Endothelial cell of umbilical vein (primary cell): Measurements from ENCODE around the gene NRARP. TPM values are rescaled to one million over a fixed set of nuclear protein-coding genes. Genes with fewer than 3 reads are reported as not detected.

ENCODE experiments used
- BruUV-seq: library from RNA; stranded (reverse); fragments of 400-500 nt; replicated peaks from 2 replicates; lab custom pipeline; 2021; lab: Mats Ljungman, UMichigan
- CTCF ChIA-PET: fragments of 300-600, 350-600 bp; sonication (Branson Sonifier 250); formaldehyde crosslinking; loops from one replicate; lab custom pipeline; 2021; ENCODE audit warnings: antibody characterized with exemption, inconsistent platforms; lab: Charles Lee
- POLR2A ChIA-PET: fragments of 300-600, 350-600 bp; sonication (Branson Sonifier 250); formaldehyde crosslinking; loops from one replicate; lab custom pipeline; 2021; ENCODE audit warnings: antibody characterized with exemption, inconsistent platforms; lab: Charles Lee
- DNase-seq: peaks from one replicate; pipeline ENCODE4 v3.0.0-alpha.2; 2011; ENCODE audit warnings: low read depth, low spot score
- FAIRE-seq: peaks from 2 replicates; lab custom pipeline; 2011; peaks lifted over from hg19 to GRCh38; lab: Jason Lieb, UNC
- H2AFZ ChIP-seq: 2 replicates; pipeline ENCODE4 v1.6.0; 2012; ENCODE audit warnings: low read depth, low read length, control low read depth, inconsistent platforms
- H3K27ac ChIP-seq: 2 replicates; pipeline ENCODE4 v1.5.1; 2011; ENCODE audit warnings: low read depth, mild to moderate bottlenecking, control low read depth, low read length, moderate library complexity; ENCODE audit not compliant: insufficient read depth
- H3K27me3 ChIP-seq, 2 experiments: 2 replicates each; pipeline versions ENCODE4 v1.6.0 to v1.6.1; 2011; ENCODE audit warnings: low read length in 2 of 2, mixed read lengths in 1 of 2; ENCODE audit not compliant: control insufficient read depth in 2 of 2, insufficient read depth in 2 of 2
- H3K36me3 ChIP-seq, 2 experiments: 2 replicates in 1 of 2; 3 replicates in 1 of 2; pipeline ENCODE4 v1.5.1; 2011; ENCODE audit warnings: low read length in 2 of 2, mild to moderate bottlenecking in 1 of 2, moderate library complexity in 1 of 2; ENCODE audit not compliant: control insufficient read depth in 2 of 2, insufficient read depth in 2 of 2; ENCODE audit errors: extremely low read depth in 1 of 2
- H3K4me1 ChIP-seq: 3 replicates; pipeline ENCODE4 v1.5.1; 2011; ENCODE audit warnings: mild to moderate bottlenecking, low read length; ENCODE audit not compliant: control insufficient read depth, insufficient read depth; ENCODE audit errors: extremely low read depth
- H3K4me2 ChIP-seq: 2 replicates; pipeline ENCODE4 v1.6.1; 2011; ENCODE audit warnings: low read length, control low read depth, mixed read lengths; ENCODE audit not compliant: insufficient read depth
- H3K4me3 ChIP-seq, 3 experiments: fragments of 200-600 bp in 1 of 3; sonication (generic), shearing (Covaris generic) in 1 of 3; replicated peaks in 1 of 3; 2 replicates each; pipeline ENCODE4 v1.5.1; 2011 to 2016; ENCODE audit warnings: control low read depth in 3 of 3, low read length in 3 of 3, mild to moderate bottlenecking in 2 of 3, inconsistent platforms in 1 of 3, low read depth in 1 of 3, moderate library complexity in 1 of 3; ENCODE audit not compliant: insufficient read depth in 1 of 3
- H3K79me2 ChIP-seq: 2 replicates; pipeline ENCODE4 v1.6.0; 2012; ENCODE audit warnings: low read length, inconsistent platforms; ENCODE audit not compliant: control insufficient read depth, insufficient read depth
- H3K9ac ChIP-seq: replicated peaks from 2 replicates; pipeline ENCODE3; 2011; ENCODE audit warnings: low read length, control low read depth; ENCODE audit not compliant: insufficient read depth; ENCODE audit errors: extremely low read depth
- H3K9me1 ChIP-seq: replicated peaks from 3 replicates; pipeline ENCODE4 v1.6.0; 2011; ENCODE audit warnings: mild to moderate bottlenecking, low read length; ENCODE audit not compliant: control insufficient read depth, insufficient read depth; ENCODE audit errors: extremely low read depth
- H3K9me3 ChIP-seq: replicated peaks from 2 replicates; pipeline ENCODE4 v1.5.1; 2012; ENCODE audit warnings: low read length, inconsistent platforms; ENCODE audit not compliant: control insufficient read depth, insufficient read depth
- H4K20me1 ChIP-seq: replicated peaks from 2 replicates; pipeline ENCODE3; 2011; ENCODE audit warnings: mild to moderate bottlenecking, low read length; ENCODE audit not compliant: control insufficient read depth, insufficient read depth; ENCODE audit errors: extremely low read depth
- EZH2 ChIP-seq: IDR thresholded peaks from 2 replicates; pipeline ENCODE4 v1.6.1; 2012; ENCODE audit warnings: borderline replicate concordance, low read depth, mild to moderate bottlenecking, moderate library complexity, low read length, inconsistent platforms; ENCODE audit not compliant: severe bottlenecking
- FOS ChIP-seq: IDR thresholded peaks from 2 replicates; pipeline ENCODE4 v1.6.1; 2011; ENCODE audit warnings: mild to moderate bottlenecking, low read length, moderate library complexity, borderline replicate concordance; ENCODE audit not compliant: insufficient read depth
- GATA2 ChIP-seq: IDR thresholded peaks from 2 replicates; pipeline ENCODE4 v1.7.0; 2011; ENCODE audit warnings: low read depth, mild to moderate bottlenecking, moderate library complexity, mixed read lengths, low read length; ENCODE audit not compliant: insufficient read length, insufficient read depth
- JUN ChIP-seq: IDR thresholded peaks from 2 replicates; pipeline ENCODE4 v1.6.1; 2011; ENCODE audit warnings: borderline replicate concordance, low read depth; ENCODE audit not compliant: insufficient read length, insufficient read depth
- MYC ChIP-seq: IDR thresholded peaks from one replicate; pipeline ENCODE4 v1.6.1; 2011; ENCODE audit warnings: mild to moderate bottlenecking, low read depth, low read length
- POLR2A ChIP-seq: IDR thresholded peaks from 2 replicates; pipeline ENCODE4 v1.6.1; 2012; ENCODE audit warnings: low read depth, mild to moderate bottlenecking, control low read depth, low read length
- POLR2AphosphoS5 ChIP-seq: IDR thresholded peaks from 2 replicates; pipeline ENCODE4 v1.6.1; 2012; ENCODE audit warnings: low read depth, mild to moderate bottlenecking, control low read depth, low read length, moderate library complexity; ENCODE audit not compliant: insufficient read depth
- dilution Hi-C: fragments of 300-500 bp; cut with MboI; formaldehyde crosslinking; loops from one replicate; pipeline ENCODE4 v1.15.0; 2019; ENCODE audit warnings: low sequenced_read_pairs; ENCODE audit not compliant: extremely low pct_ligation_motif_present
- intact Hi-C: fragments of 100-400 bp; cut with micrococcal nuclease; formaldehyde crosslinking; loops from one replicate; pipeline ENCODE4 v1.10.0; 2022
- polyA plus RNA-seq, 4 experiments: library from polyadenylated mRNA; depleted of rRNA in 3 of 4; stranded (reverse) in 3 of 4; unstranded in 1 of 4; fragments of >200 nt; gene quantifications; 2 replicates each; pipeline versions ENCODE4 v1.2.1 to v1.2.3, GENCODE V29; 2011 to 2012; ENCODE audit warnings: missing spikeins in 1 of 4
- total RNA-seq: library from RNA; stranded (reverse); gene quantifications from 2 replicates; pipeline ENCODE4 v1.2.3, GENCODE V29; 2021
- TF ChIP-seq, protein P1 (sequence below): IDR thresholded peaks from 2 replicates; pipeline ENCODE4 v1.6.1; 2011; ENCODE audit not compliant: insufficient read depth, insufficient read length
- TF ChIP-seq, protein P2 (sequence below), 2 donors: IDR thresholded peaks; 1 replicate in 1 of 2; 2 replicates in 1 of 2; pipeline ENCODE4 v1.5.1; 2011; ENCODE audit warnings: low read length in 2 of 2, mild to moderate bottlenecking in 2 of 2, moderate library complexity in 2 of 2, control low read depth in 1 of 2, inconsistent platforms in 1 of 2, low read depth in 1 of 2; ENCODE audit not compliant: insufficient read depth in 1 of 2; ENCODE audit errors: extremely low read depth in 1 of 2

Gene NRARP
- total and polyA plus RNA-seq, 2 donors (not counting 3 experiments of a cell fraction or from before 2014, with no cell fraction given), result 50.0 to 72.9 TPM

GRCh38 chr9:137333016-137333671 is 31.1 kb upstream of the NRARP start:
- POLR2A ChIA-PET, result no interaction called here
- H2AFZ ChIP-seq, result no peak overlapping the region
- BruUV-seq, result no TSS peak
- intact Hi-C loops, result loop anchor here (10.0 kb wide), 1 partner anchor 722 kb away; no protein-coding TSS in a partner anchor
- dilution Hi-C loops, result no loop called here
- H3K9ac ChIP-seq, result no peak overlapping the region
- CTCF ChIA-PET, result no interaction called here
- no peaks in the 10 kb centered on the region for H3K36me3 ChIP-seq
- no peaks in the 10 kb centered on the region for H3K9me3 ChIP-seq
- no peaks in the 10 kb centered on the region for H4K20me1 ChIP-seq
- no peak overlapping the region for H3K4me2 ChIP-seq
- H3K79me2 ChIP-seq, result no peaks in the 10 kb centered on the region
- no peak for TF ChIP-seq POLR2AphosphoS5
- TF ChIP-seq, protein P1, sequence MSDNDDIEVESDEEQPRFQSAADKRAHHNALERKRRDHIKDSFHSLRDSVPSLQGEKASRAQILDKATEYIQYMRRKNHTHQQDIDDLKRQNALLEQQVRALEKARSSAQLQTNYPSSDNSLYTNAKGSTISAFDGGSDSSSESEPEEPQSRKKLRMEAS, result no peak
- H3K4me1 ChIP-seq, result peaks cover 4% of the 10 kb centered on the region
- FAIRE-seq (no peak), DNase-seq (no peak)
- H3K27me3 ChIP-seq, result peaks cover 0 to 2% of the 10 kb centered on the region in 2 experiments
- no peak overlapping the region for H3K4me3 ChIP-seq
- H3K27ac ChIP-seq, result no peak overlapping the region
- no peaks in the 10 kb centered on the region for H3K9me1 ChIP-seq

DNA sequence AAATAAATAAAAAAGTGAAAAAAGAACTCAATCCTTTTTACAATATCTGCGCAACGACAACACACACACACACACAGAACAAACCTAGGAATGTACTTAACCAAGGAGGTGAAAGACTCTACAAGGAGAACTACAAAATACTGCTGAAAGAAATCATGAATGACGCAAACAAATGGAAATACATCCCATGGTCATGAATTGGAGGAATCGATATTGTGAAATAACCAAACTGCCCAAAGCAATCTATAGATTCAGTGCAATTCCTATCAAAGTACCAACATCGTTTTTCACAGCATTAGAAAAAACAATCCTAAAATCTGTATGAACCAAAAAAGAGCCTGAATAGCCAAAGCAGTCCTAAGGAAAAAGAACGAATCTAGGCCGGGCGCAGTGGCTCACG is 29.9 kb upstream of the NRARP start:
- H4K20me1 ChIP-seq, result no peaks in the 10 kb centered on the region

More for the DNA sequence above, 29.9 kb upstream of the NRARP start:
- no peaks in the 10 kb centered on the region for H3K9me3 ChIP-seq
- no peak overlapping the region for H3K27ac ChIP-seq
- H3K79me2 ChIP-seq, result no peaks in the 10 kb centered on the region
- H3K4me1 ChIP-seq, result no peaks in the 10 kb centered on the region
- H3K27me3 ChIP-seq, result peaks cover 2 to 4% of the 10 kb centered on the region in 2 experiments
- no peak for DNase-seq
- H3K36me3 ChIP-seq, result no peaks in the 10 kb centered on the region
- no peak overlapping the region for H3K9ac ChIP-seq
- no peaks in the 10 kb centered on the region for H3K9me1 ChIP-seq
- H3K4me3 ChIP-seq, result no peak overlapping the region
- no TSS peak for BruUV-seq
- H2AFZ ChIP-seq, result no peak overlapping the region
- dilution Hi-C loops, result no loop called here
- no peak for TF ChIP-seq JUN
- TF ChIP-seq, protein P2, sequence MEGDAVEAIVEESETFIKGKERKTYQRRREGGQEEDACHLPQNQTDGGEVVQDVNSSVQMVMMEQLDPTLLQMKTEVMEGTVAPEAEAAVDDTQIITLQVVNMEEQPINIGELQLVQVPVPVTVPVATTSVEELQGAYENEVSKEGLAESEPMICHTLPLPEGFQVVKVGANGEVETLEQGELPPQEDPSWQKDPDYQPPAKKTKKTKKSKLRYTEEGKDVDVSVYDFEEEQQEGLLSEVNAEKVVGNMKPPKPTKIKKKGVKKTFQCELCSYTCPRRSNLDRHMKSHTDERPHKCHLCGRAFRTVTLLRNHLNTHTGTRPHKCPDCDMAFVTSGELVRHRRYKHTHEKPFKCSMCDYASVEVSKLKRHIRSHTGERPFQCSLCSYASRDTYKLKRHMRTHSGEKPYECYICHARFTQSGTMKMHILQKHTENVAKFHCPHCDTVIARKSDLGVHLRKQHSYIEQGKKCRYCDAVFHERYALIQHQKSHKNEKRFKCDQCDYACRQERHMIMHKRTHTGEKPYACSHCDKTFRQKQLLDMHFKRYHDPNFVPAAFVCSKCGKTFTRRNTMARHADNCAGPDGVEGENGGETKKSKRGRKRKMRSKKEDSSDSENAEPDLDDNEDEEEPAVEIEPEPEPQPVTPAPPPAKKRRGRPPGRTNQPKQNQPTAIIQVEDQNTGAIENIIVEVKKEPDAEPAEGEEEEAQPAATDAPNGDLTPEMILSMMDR (IDR thresholded peaks at IDR 0.05; ENCODE audit: extremely low read depth in 1 of 2, insufficient read depth in 1 of 2, low read depth in 1 of 2, low read length in 2 of 2), result no peak
- TF ChIP-seq POLR2AphosphoS5, result no peak
- TF ChIP-seq GATA2, result no peak
- TF ChIP-seq POLR2A, result no peak
- TF ChIP-seq, protein P1, result no peak
- no peak for TF ChIP-seq MYC
- no peak for TF ChIP-seq FOS
- no peak for TF ChIP-seq EZH2
- FAIRE-seq, result no peak
- H3K4me2 ChIP-seq, result no peak overlapping the region
- intact Hi-C loops, result loop anchor here (10.0 kb wide), 1 partner anchor 723 kb away; no protein-coding TSS in a partner anchor
- CTCF ChIA-PET, result no interaction called here
- POLR2A ChIA-PET, result no interaction called here
